ENCODE measurements around the gene LY6G6F.
A peak's percentile ranks its signal among the peaks of the same experiment; 100 is the strongest.

DNA sequence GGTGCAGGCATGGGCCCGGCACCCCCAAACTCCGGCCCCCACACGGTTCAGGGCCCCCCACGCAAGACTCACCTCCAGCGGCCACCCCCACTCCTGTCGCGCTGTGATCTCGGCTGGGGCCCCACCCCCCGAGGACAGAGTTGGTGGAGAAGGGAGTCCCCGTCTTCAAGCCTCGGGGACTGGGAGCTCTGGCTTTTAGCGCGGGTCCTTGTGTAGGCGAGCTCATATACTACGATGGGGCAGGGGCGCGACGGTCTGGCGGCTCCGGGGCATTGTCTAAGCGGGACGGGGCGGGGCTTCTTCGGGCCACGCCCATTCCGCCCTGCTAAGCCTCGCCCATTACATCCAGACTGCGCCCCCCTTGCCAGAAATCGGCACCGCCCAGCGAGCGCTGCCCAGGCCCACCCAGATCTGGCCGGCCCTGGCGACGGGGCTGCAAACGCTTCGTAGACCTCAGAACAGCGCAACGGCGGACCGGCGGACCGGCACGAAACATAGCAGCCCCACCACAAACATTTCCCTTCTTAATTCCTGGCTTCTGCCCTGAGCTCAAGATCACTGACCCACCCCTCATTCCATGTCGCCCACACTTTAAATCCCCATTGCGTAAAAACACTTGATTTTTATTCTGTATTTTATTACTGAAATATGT, 23.4 kb downstream of the LY6G6F start:
- TF ChIP-seq, protein P1, sequence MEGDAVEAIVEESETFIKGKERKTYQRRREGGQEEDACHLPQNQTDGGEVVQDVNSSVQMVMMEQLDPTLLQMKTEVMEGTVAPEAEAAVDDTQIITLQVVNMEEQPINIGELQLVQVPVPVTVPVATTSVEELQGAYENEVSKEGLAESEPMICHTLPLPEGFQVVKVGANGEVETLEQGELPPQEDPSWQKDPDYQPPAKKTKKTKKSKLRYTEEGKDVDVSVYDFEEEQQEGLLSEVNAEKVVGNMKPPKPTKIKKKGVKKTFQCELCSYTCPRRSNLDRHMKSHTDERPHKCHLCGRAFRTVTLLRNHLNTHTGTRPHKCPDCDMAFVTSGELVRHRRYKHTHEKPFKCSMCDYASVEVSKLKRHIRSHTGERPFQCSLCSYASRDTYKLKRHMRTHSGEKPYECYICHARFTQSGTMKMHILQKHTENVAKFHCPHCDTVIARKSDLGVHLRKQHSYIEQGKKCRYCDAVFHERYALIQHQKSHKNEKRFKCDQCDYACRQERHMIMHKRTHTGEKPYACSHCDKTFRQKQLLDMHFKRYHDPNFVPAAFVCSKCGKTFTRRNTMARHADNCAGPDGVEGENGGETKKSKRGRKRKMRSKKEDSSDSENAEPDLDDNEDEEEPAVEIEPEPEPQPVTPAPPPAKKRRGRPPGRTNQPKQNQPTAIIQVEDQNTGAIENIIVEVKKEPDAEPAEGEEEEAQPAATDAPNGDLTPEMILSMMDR (IDR thresholded peaks at IDR 0.05): no peak
- peak; percentile 22 to 85 for TF ChIP-seq POLR2A (IDR thresholded peaks at IDR 0.05)
